Measurements from ENCODE around the gene BANP.

The BANP gene

GRCh38 chr16:88059701-88060386 is 108.6 kb downstream of the BANP start:
- Histone ChIP-seq H3K9me3 (ENCODE audit: insufficient read depth, low read length, severe bottlenecking) (no peaks in the 10 kb centered on the region), H3K27me3 (ENCODE audit: insufficient read depth, low read length, poor library complexity) (no peaks in the 10 kb centered on the region), H2AFZ (ENCODE audit: low read depth, low read length) (no peak overlapping the region), H3K27ac (ENCODE audit: low read length) (no peak overlapping the region), H3K4me2 (ENCODE audit: insufficient read depth, low read length) (no peak overlapping the region), H4K20me1 (ENCODE audit: insufficient read depth, low read length) (peaks cover 8% of the 10 kb centered on the region; the same call in 1 of the 2 replicates), H3K79me2 (ENCODE audit: insufficient read depth, low read length) (no peaks in the 10 kb centered on the region), H3K36me3 (ENCODE audit: insufficient read depth, low read length) (peaks cover 40% of the 10 kb centered on the region), H3K9ac (ENCODE audit: low read depth, low read length) (no peak overlapping the region), H3K4me1 (ENCODE audit: insufficient read depth, low read length) (no peaks in the 10 kb centered on the region), H3K4me3 (ENCODE audit: low read depth in 1 of 2, low read length in 2 of 2) (no peak overlapping the region)
- no peak for TF ChIP-seq EZH2 (IDR thresholded peaks at IDR 0.05; ENCODE audit: borderline replicate concordance, low read depth, low read length, severe bottlenecking)
- no peak for TF ChIP-seq CTCF (IDR thresholded peaks at IDR 0.05; ENCODE audit: borderline replicate concordance, extremely low read depth, low read length, poor library complexity, severe bottlenecking)
- DNase-seq, result no peak
- ATAC-seq (ENCODE audit: insufficient read depth, low read depth), result no peak

GRCh38 chr16:88060524-88061219 is 109.4 kb downstream of the BANP start:
- no peak overlapping the region for H3K27ac ChIP-seq (ENCODE audit: low read length)
- TF ChIP-seq CTCF (IDR thresholded peaks at IDR 0.05; ENCODE audit: borderline replicate concordance, extremely low read depth, low read length, poor library complexity, severe bottlenecking) (peak; percentile 48), EZH2 (IDR thresholded peaks at IDR 0.05; ENCODE audit: borderline replicate concordance, low read depth, low read length, severe bottlenecking) (no peak)
- no peaks in the 10 kb centered on the region for H3K79me2 ChIP-seq (ENCODE audit: insufficient read depth, low read length)
- no peak overlapping the region for H3K9ac ChIP-seq (ENCODE audit: low read depth, low read length)
- no peaks in the 10 kb centered on the region for H3K4me1 ChIP-seq (ENCODE audit: insufficient read depth, low read length)
- peaks cover 44% of the 10 kb centered on the region for H3K36me3 ChIP-seq (ENCODE audit: insufficient read depth, low read length)
- no peaks in the 10 kb centered on the region for H3K9me3 ChIP-seq (ENCODE audit: insufficient read depth, low read length, severe bottlenecking)
- ATAC-seq (ENCODE audit: insufficient read depth, low read depth) (no peak), DNase-seq (no peak)
- H4K20me1 ChIP-seq (ENCODE audit: insufficient read depth, low read length), result peaks cover 8% of the 10 kb centered on the region; the same call in 1 of the 2 replicates
- no peaks in the 10 kb centered on the region for H3K27me3 ChIP-seq (ENCODE audit: insufficient read depth, low read length, poor library complexity)
- no peak overlapping the region for H2AFZ ChIP-seq (ENCODE audit: low read depth, low read length)
- H3K4me3 ChIP-seq (ENCODE audit: low read depth in 1 of 2, low read length in 2 of 2), result no peak overlapping the region
- no peak overlapping the region for H3K4me2 ChIP-seq (ENCODE audit: insufficient read depth, low read length)

GRCh38 chr16:88061346-88062110 is 110.3 kb downstream of the BANP start:
- Histone ChIP-seq H2AFZ (ENCODE audit: low read depth, low read length) (no peak overlapping the region), H3K79me2 (ENCODE audit: insufficient read depth, low read length) (no peaks in the 10 kb centered on the region), H3K36me3 (ENCODE audit: insufficient read depth, low read length) (peaks cover 49% of the 10 kb centered on the region), H3K27me3 (ENCODE audit: insufficient read depth, low read length, poor library complexity) (no peaks in the 10 kb centered on the region), H3K9ac (ENCODE audit: low read depth, low read length) (no peak overlapping the region), H3K4me3 (ENCODE audit: low read depth in 1 of 2, low read length in 2 of 2) (no peak overlapping the region), H4K20me1 (ENCODE audit: insufficient read depth, low read length) (peaks cover 8% of the 10 kb centered on the region; the same call in 1 of the 2 replicates), H3K4me2 (ENCODE audit: insufficient read depth, low read length) (no peak overlapping the region), H3K27ac (ENCODE audit: low read length) (no peak overlapping the region), H3K4me1 (ENCODE audit: insufficient read depth, low read length) (no peaks in the 10 kb centered on the region), H3K9me3 (ENCODE audit: insufficient read depth, low read length, severe bottlenecking) (no peaks in the 10 kb centered on the region)
- ATAC-seq (ENCODE audit: insufficient read depth, low read depth), result no peak
- TF ChIP-seq EZH2 (IDR thresholded peaks at IDR 0.05; ENCODE audit: borderline replicate concordance, low read depth, low read length, severe bottlenecking) (no peak), CTCF (IDR thresholded peaks at IDR 0.05; ENCODE audit: borderline replicate concordance, extremely low read depth, low read length, poor library complexity, severe bottlenecking) (no peak)
- no peak for DNase-seq
